Measurements from ENCODE around the gene GALNT11.

GALNT11 gene

DNA sequence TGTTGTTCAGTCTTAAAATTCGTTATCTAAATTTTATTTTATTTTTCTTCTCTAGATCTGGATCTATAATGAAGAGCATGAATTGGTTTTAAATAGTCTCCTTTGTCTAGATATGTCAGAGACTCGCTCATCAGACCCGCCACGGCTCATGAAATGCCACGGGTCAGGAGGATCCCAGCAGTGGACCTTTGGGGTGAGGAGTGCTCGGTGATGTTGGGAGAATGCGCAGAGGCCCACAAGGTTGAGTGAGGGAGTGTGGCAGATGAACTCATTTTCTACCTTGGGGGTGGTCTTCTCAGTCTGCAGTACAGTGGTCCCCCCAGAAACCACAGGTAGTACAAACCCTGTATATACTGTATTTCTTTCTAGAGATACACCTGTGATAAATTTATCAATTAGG, 95.3 kb downstream of the GALNT11 start:
- Histone ChIP-seq H3K79me2 (ENCODE audit: low read length) (no peaks in the 10 kb centered on the region), H3K4me1 (ENCODE audit: low read length) (no peaks in the 10 kb centered on the region), H2AFZ (ENCODE audit: low read length) (no peak overlapping the region), H3F3A (ENCODE audit: insufficient read depth, low read length) (no peaks in the 10 kb centered on the region), H3K9me2 (replicated peaks; ENCODE audit: insufficient read depth, low read length) (no peaks in the 10 kb centered on the region), H3K4me2 (ENCODE audit: low read depth, low read length) (no peak overlapping the region), H3K9ac (ENCODE audit: low read length) (no peak overlapping the region), H3K4me3 (ENCODE audit: low read length) (no peak overlapping the region), H3K27ac (ENCODE audit: low read length) (no peak overlapping the region), H3K36me3 (replicated peaks; ENCODE audit: insufficient read depth, low read length) (peaks cover 16% of the 10 kb centered on the region), H3K27me3 (replicated peaks; ENCODE audit: insufficient read depth, low read length) (no peaks in the 10 kb centered on the region), H4K20me1 (ENCODE audit: insufficient read depth, low read length) (no peaks in the 10 kb centered on the region), H3K9me3 (replicated peaks; ENCODE audit: insufficient read depth, low read length) (no peaks in the 10 kb centered on the region)
- TF ChIP-seq, protein P1, sequence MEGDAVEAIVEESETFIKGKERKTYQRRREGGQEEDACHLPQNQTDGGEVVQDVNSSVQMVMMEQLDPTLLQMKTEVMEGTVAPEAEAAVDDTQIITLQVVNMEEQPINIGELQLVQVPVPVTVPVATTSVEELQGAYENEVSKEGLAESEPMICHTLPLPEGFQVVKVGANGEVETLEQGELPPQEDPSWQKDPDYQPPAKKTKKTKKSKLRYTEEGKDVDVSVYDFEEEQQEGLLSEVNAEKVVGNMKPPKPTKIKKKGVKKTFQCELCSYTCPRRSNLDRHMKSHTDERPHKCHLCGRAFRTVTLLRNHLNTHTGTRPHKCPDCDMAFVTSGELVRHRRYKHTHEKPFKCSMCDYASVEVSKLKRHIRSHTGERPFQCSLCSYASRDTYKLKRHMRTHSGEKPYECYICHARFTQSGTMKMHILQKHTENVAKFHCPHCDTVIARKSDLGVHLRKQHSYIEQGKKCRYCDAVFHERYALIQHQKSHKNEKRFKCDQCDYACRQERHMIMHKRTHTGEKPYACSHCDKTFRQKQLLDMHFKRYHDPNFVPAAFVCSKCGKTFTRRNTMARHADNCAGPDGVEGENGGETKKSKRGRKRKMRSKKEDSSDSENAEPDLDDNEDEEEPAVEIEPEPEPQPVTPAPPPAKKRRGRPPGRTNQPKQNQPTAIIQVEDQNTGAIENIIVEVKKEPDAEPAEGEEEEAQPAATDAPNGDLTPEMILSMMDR (IDR thresholded peaks at IDR 0.05; ENCODE audit: low read length), result no peak
- TF ChIP-seq EZH2 (optimal IDR thresholded peaks at IDR 0.05; ENCODE audit: low read depth, low read length), result no peak
- TF ChIP-seq EZH2phosphoT487 (IDR thresholded peaks at IDR 0.05; ENCODE audit: low read length), result no peak
- no peak for DNase-seq

DNA sequence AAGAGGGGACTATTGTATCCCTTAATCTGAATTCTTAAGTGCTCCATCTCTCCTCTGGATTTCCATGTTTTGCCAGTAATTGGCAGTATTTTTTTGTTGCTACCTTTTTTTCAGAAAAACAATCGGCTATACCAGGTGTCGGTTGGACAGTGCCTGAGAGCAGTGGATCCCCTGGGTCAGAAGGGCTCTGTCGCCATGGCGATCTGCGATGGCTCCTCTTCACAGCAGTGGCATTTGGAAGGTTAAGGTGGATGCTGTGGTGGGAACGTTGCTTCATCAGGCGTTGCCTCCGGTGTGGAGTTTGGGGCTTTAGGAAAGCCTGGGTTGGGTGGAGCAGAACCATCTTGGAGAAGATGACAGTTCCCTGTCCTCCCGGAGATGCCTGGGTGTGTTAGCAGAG, 96.0 kb downstream of the GALNT11 start:
- no peak for DNase-seq
- Histone ChIP-seq H3K27ac (ENCODE audit: low read length) (no peak overlapping the region), H3K9me2 (replicated peaks; ENCODE audit: insufficient read depth, low read length) (no peaks in the 10 kb centered on the region), H2AFZ (ENCODE audit: low read length) (no peak overlapping the region), H3K27me3 (replicated peaks; ENCODE audit: insufficient read depth, low read length) (no peaks in the 10 kb centered on the region), H3K4me3 (ENCODE audit: low read length) (no peak overlapping the region), H3K9me3 (replicated peaks; ENCODE audit: insufficient read depth, low read length) (no peaks in the 10 kb centered on the region), H3F3A (ENCODE audit: insufficient read depth, low read length) (no peaks in the 10 kb centered on the region), H4K20me1 (ENCODE audit: insufficient read depth, low read length) (no peaks in the 10 kb centered on the region), H3K79me2 (ENCODE audit: low read length) (no peaks in the 10 kb centered on the region), H3K36me3 (replicated peaks; ENCODE audit: insufficient read depth, low read length) (peaks cover 16% of the 10 kb centered on the region), H3K4me2 (ENCODE audit: low read depth, low read length) (no peak overlapping the region), H3K9ac (ENCODE audit: low read length) (no peak overlapping the region), H3K4me1 (ENCODE audit: low read length) (no peaks in the 10 kb centered on the region)
- TF ChIP-seq EZH2phosphoT487 (IDR thresholded peaks at IDR 0.05; ENCODE audit: low read length) (no peak), EZH2 (optimal IDR thresholded peaks at IDR 0.05; ENCODE audit: low read depth, low read length) (no peak)

DNA sequence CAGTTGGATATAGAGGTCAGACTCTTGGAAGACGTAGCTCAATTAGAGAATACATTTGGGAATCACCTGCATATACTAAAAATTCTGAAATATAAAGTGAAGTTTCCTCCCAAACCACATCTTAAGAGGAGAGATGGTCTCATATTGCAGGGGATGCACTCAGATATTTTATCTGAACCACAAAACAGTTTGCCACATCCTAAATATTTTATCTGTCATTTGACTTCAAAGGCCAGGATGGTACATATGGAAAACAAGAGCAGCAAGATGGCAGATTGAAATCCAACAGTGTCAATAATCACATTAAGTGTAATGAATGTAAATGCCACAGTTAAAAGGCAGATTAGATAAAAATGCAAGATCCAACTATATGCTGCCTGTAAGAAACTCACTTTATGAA, 97.1 kb downstream of the GALNT11 start:
- H3K79me2 ChIP-seq (ENCODE audit: low read length), result no peaks in the 10 kb centered on the region
- H3K27me3 ChIP-seq (replicated peaks; ENCODE audit: insufficient read depth, low read length), result no peaks in the 10 kb centered on the region
- no peak overlapping the region for H2AFZ ChIP-seq (ENCODE audit: low read length)
- H3K36me3 ChIP-seq (replicated peaks; ENCODE audit: insufficient read depth, low read length), result peaks cover 16% of the 10 kb centered on the region
- H3K27ac ChIP-seq (ENCODE audit: low read length), result no peak overlapping the region
- TF ChIP-seq, protein P1 (IDR thresholded peaks at IDR 0.05; ENCODE audit: low read length), result no peak
- TF ChIP-seq EZH2 (optimal IDR thresholded peaks at IDR 0.05; ENCODE audit: low read depth, low read length) (no peak), EZH2phosphoT487 (IDR thresholded peaks at IDR 0.05; ENCODE audit: low read length) (no peak)
- H3K9me3 ChIP-seq (replicated peaks; ENCODE audit: insufficient read depth, low read length), result no peaks in the 10 kb centered on the region
- no peaks in the 10 kb centered on the region for H4K20me1 ChIP-seq (ENCODE audit: insufficient read depth, low read length)
- no peaks in the 10 kb centered on the region for H3K9me2 ChIP-seq (replicated peaks; ENCODE audit: insufficient read depth, low read length)
- no peaks in the 10 kb centered on the region for H3F3A ChIP-seq (ENCODE audit: insufficient read depth, low read length)
- DNase-seq, result no peak
- H3K4me2 ChIP-seq (ENCODE audit: low read depth, low read length), result no peak overlapping the region
- no peaks in the 10 kb centered on the region for H3K4me1 ChIP-seq (ENCODE audit: low read length)
- H3K4me3 ChIP-seq (ENCODE audit: low read length), result no peak overlapping the region
- no peak overlapping the region for H3K9ac ChIP-seq (ENCODE audit: low read length)

DNA sequence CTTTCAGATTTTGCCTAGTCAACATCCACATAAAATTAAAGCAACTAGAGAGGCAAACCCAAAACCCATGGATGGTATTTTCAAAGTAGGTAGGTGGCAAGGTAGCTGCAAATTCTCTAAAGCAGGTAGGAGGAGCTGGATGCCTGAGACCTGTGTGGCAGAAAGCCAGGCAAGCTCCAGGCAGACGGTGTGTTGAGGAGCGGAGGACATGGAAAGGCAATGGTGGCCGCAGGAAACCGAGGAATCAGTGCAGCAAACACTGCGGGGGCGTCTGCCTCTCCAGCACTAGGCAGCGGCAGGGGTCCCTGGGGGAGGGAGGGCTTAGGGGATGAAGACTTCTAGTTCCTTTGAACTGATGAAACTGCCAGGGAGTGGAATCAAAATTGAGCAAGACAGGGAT, 101.3 kb downstream of the GALNT11 start:
- Histone ChIP-seq H4K20me1 (ENCODE audit: insufficient read depth, low read length) (no peaks in the 10 kb centered on the region), H3K4me1 (ENCODE audit: low read length) (no peaks in the 10 kb centered on the region), H3K27ac (ENCODE audit: low read length) (no peak overlapping the region), H3K27me3 (replicated peaks; ENCODE audit: insufficient read depth, low read length) (no peaks in the 10 kb centered on the region), H3K9me2 (replicated peaks; ENCODE audit: insufficient read depth, low read length) (no peaks in the 10 kb centered on the region), H3K4me2 (ENCODE audit: low read depth, low read length) (no peak overlapping the region), H2AFZ (ENCODE audit: low read length) (no peak overlapping the region), H3F3A (ENCODE audit: insufficient read depth, low read length) (no peaks in the 10 kb centered on the region), H3K36me3 (replicated peaks; ENCODE audit: insufficient read depth, low read length) (peaks cover 6% of the 10 kb centered on the region; the same call in 1 of the 2 replicates), H3K9me3 (replicated peaks; ENCODE audit: insufficient read depth, low read length) (no peaks in the 10 kb centered on the region), H3K9ac (ENCODE audit: low read length) (no peak overlapping the region), H3K4me3 (ENCODE audit: low read length) (no peak overlapping the region), H3K79me2 (ENCODE audit: low read length) (no peaks in the 10 kb centered on the region)
- TF ChIP-seq EZH2phosphoT487 (IDR thresholded peaks at IDR 0.05; ENCODE audit: low read length) (no peak), EZH2 (optimal IDR thresholded peaks at IDR 0.05; ENCODE audit: low read depth, low read length) (no peak)
- TF ChIP-seq, protein P1 (IDR thresholded peaks at IDR 0.05; ENCODE audit: low read length), result no peak
- no peak for DNase-seq
